ENCODE data around the gene ZC3H12A.

DNA sequence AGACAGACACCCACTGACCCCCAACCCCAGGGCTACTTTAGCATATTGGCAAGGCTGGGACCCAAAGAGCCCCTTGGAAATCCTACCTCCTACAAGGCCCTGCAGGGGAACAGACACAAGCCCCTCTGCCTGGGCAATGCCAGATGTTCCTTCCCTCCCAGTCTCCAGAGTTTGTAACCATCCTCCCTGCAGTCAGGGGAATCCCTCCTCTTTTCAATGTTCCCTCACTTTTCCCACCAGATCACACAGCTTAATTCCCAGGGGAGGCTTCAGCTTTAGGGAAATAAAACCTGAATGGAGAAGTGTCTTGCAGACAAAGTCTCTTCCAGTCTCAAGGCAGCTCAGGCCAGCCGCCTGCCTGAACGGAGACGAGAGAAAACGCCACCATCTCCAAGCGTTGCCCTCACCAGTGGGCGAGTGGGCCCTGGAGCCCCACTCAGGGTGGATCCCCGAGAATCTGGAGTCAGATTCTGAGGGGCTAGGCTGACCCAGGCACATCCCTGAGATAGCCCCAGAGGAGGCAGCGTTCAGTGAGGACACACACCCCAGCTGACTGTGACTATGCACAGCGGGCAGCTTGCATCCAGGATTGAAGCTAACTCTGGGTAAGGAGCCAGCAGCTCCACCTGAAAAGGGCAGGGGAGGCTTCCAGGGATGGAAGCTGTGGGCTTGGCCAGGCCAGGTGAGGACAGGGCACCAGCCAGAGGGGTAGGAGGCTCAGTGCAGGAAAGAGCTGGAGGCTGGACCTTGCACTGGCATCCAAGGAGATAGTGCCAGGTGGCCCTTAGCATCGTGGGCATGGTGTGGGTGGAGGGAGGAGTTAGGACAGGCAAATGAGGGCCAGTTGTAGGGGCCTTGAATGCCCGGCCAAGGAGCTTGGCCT, 44.0 kb upstream of the ZC3H12A start:
- TF ChIP-seq CTCF (IDR thresholded peaks at IDR 0.05; ENCODE audit: poor library complexity) (no peak), EZH2 (IDR thresholded peaks at IDR 0.05; ENCODE audit: borderline replicate concordance) (no peak), EZH2phosphoT487 (IDR thresholded peaks at IDR 0.05; ENCODE audit: low read depth, severe bottlenecking, unreplicated experiment) (no peak)
